A673 (cell line): Measurements from ENCODE around the gene MAST4. TPM values are rescaled to one million over a fixed set of nuclear protein-coding genes. Genes with fewer than 3 reads are reported as not detected.

Experiments
- BruUV-seq: library from RNA; stranded (reverse); fragments of 400-500 nt; replicated peaks from 2 replicates; lab custom pipeline; 2021; lab: Mats Ljungman, UMichigan
- CTCF ChIA-PET: fragments of 300-600 bp; sonication (Branson Sonifier 250); formaldehyde crosslinking; loops from one replicate; lab custom pipeline; 2022; ENCODE audit warnings: antibody characterized with exemption; lab: Charles Lee
- POLR2A ChIA-PET: fragments of 300-600 bp; sonication (Branson Sonifier 250); formaldehyde crosslinking; loops from one replicate; lab custom pipeline; 2022; ENCODE audit warnings: antibody characterized with exemption; ENCODE audit not compliant: low non-redundant PET; lab: Charles Lee
- DNase-seq: peaks from one replicate; pipeline ENCODE4 v3.0.0-alpha.2; 2015; ENCODE audit warnings: low spot score
- H3K27ac ChIP-seq: fragments of 200-600 bp; sonication (generic); 2 replicates; pipeline ENCODE4 v1.5.1; 2016; ENCODE audit warnings: mixed run types, low read depth, mild to moderate bottlenecking, mixed read lengths, antibody characterized with exemption, low read length; ENCODE audit not compliant: poor library complexity, severe bottlenecking
- H3K27me3 ChIP-seq: fragments of 200-600 bp; sonication (generic); replicated peaks from 2 replicates; pipeline ENCODE4 v1.6.1; 2017; ENCODE audit warnings: mixed run types, low read depth, mild to moderate bottlenecking, mixed read lengths, antibody characterized with exemption, low read length; ENCODE audit not compliant: insufficient read depth, poor library complexity
- H3K36me3 ChIP-seq: fragments of 200-600 bp; sonication (generic); 2 replicates; pipeline ENCODE4 v1.6.1; 2016; ENCODE audit warnings: mixed run types, mild to moderate bottlenecking, mixed read lengths, antibody characterized with exemption, low read length; ENCODE audit not compliant: insufficient read depth, poor library complexity, severe bottlenecking
- H3K4me1 ChIP-seq: fragments of 200-600 bp; sonication (generic); 2 replicates; pipeline ENCODE4 v1.6.1; 2017; ENCODE audit warnings: mixed run types, mild to moderate bottlenecking, mixed read lengths, antibody characterized with exemption, low read length; ENCODE audit not compliant: insufficient read depth, poor library complexity, severe bottlenecking
- H3K4me3 ChIP-seq: fragments of 200-600 bp; sonication (generic); 2 replicates; pipeline ENCODE4 v1.5.1; 2016; ENCODE audit warnings: low read depth, mixed run types, mild to moderate bottlenecking, mixed read lengths, low read length; ENCODE audit not compliant: poor library complexity, severe bottlenecking
- H3K9me3 ChIP-seq: fragments of 200-600 bp; sonication (generic); 2 replicates; pipeline ENCODE4 v1.6.1; 2016; ENCODE audit warnings: mixed run types, low read depth, mild to moderate bottlenecking, mixed read lengths, antibody characterized with exemption, low read length; ENCODE audit not compliant: poor library complexity, severe bottlenecking
- CTCF ChIP-seq: fragments of 300-800, 200-600 bp; sonication (generic); conservative IDR thresholded peaks from 2 replicates; pipeline ENCODE4 v1.5.1; 2017; ENCODE audit warnings: low read depth, mild to moderate bottlenecking, antibody characterized with exemption, low read length, moderate library complexity, mixed read lengths
- EZH2 ChIP-seq: fragments of 200-600 bp; sonication (generic); IDR thresholded peaks from 2 replicates; pipeline ENCODE4 v1.6.1; 2017; ENCODE audit warnings: borderline replicate concordance, low read depth, mild to moderate bottlenecking, mixed read lengths, antibody characterized with exemption, low read length; ENCODE audit not compliant: poor library complexity, severe bottlenecking
- intact Hi-C: fragments of 100-400 bp; cut with micrococcal nuclease; formaldehyde crosslinking; loops from one replicate; pipeline ENCODE4 v1.10.0; 2022; ENCODE audit not compliant: unreplicated experiment
- total RNA-seq: library from RNA; stranded (reverse); gene quantifications from 2 replicates; pipeline ENCODE4 v1.2.3, GENCODE V29; 2021

Gene MAST4
- total RNA-seq, 1 experiment from 2014 or later = 4.5 TPM

GRCh38 chr5:67133217-67133616 is 537.0 kb downstream of the MAST4 start:
- no TSS peak for BruUV-seq
- intact Hi-C loops = no loop called here
- Histone ChIP-seq H3K4me1 (no peaks in the 10 kb centered on the region), H3K27me3 (no peaks in the 10 kb centered on the region), H3K9me3 (no peaks in the 10 kb centered on the region), H3K4me3 (no peak overlapping the region), H3K36me3 (no peaks in the 10 kb centered on the region), H3K27ac (no peak overlapping the region)
- no peak for DNase-seq
- POLR2A ChIA-PET = no interaction called here
- TF ChIP-seq CTCF (no peak), EZH2 (no peak)
- CTCF ChIA-PET = no interaction called here

- POLR2A ChIA-PET = no interaction called here
- H3K36me3 ChIP-seq = no peaks in the 10 kb centered on the region
- no peak for TF ChIP-seq CTCF
- no peak for TF ChIP-seq EZH2
- peaks cover under 1% of the 10 kb centered on the region for H3K4me1 ChIP-seq
- intact Hi-C loops = no loop called here
- H3K4me3 ChIP-seq = no peak overlapping the region
- no peaks in the 10 kb centered on the region for H3K27me3 ChIP-seq
- no peak overlapping the region for H3K27ac ChIP-seq
- no peak for DNase-seq
- no TSS peak for BruUV-seq
- CTCF ChIA-PET = no interaction called here
- H3K9me3 ChIP-seq = no peaks in the 10 kb centered on the region
These were observed 537.6 kb downstream of the MAST4 start for GRCh38 chr5:67133776-67134175.

- no peaks in the 10 kb centered on the region for H3K27me3 ChIP-seq
- intact Hi-C loops = no loop called here
- H3K36me3 ChIP-seq = no peaks in the 10 kb centered on the region
- no peak for TF ChIP-seq CTCF
- TF ChIP-seq EZH2 = no peak
- CTCF ChIA-PET = no interaction called here
- POLR2A ChIA-PET = interaction anchor here (0.6 kb wide), 1 partner anchor 910 kb away, joined by 5 read pairs; no protein-coding TSS in a partner anchor
- DNase-seq = no peak
- no peak overlapping the region for H3K4me3 ChIP-seq
- H3K27ac ChIP-seq = no peak overlapping the region
- H3K4me1 ChIP-seq = peaks cover 3% of the 10 kb centered on the region
- no peaks in the 10 kb centered on the region for H3K9me3 ChIP-seq
- no TSS peak for BruUV-seq
These were observed 539.3 kb downstream of the MAST4 start for GRCh38 chr5:67135381-67135984.
